ENCODE data around the gene ATP2B1.
"Not testable (repeated sequence)": the region's sequence is repeated elsewhere in the genome, so short reads cannot be mapped to it uniquely, and the experiment has no call there.

The ATP2B1 gene

DNA sequence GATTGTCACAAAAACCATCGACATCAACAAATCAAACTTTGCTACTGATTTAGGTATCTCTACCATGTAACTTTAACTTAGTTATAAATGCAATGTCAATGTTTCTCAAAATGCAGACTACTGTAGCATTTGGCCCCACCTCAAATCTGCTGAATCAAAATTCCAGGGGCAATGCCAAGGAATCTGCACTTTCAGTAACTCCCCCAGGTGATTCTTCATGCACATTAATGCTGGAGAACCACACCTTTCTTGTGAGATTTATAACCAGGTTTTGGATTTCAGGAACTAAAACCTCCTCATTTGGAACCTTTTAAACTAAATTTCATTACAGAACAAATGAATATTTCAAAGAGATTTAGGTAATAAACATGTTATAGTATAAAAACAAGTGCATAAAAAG, 4.9 kb downstream of the ATP2B1 start:
- no peaks in the 10 kb centered on the region for H3K9me3 Mint-ChIP-seq
- peaks cover 4% of the 10 kb centered on the region for H3K36me3 Mint-ChIP-seq
- H3K27ac Mint-ChIP-seq = no peak overlapping the region
- peaks cover 72% of the 10 kb centered on the region for H3K4me1 Mint-ChIP-seq
- no peaks in the 10 kb centered on the region for H3K27me3 Mint-ChIP-seq
- H3K4me3 Mint-ChIP-seq = no peak overlapping the region

DNA sequence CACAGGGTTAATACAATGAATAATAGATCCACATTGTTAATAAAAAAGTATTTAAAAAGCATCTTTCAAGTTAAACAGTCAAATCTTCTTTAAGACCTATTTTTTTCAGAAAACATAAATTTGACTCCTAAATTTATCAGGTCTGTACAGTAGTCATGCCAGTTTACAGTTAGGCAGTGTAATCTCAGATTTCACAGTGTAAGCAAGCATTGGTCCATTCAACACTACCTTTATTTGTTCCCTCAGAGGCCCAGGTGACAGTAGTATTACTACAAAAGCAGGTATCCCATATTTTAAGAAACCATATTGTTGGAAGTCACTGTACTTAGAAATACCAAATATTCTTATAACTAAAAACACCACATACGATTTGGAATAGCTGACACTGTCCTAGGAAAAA, 6.1 kb downstream of the ATP2B1 start:
- peaks cover 7% of the 10 kb centered on the region for H3K36me3 Mint-ChIP-seq
- no peaks in the 10 kb centered on the region for H3K27me3 Mint-ChIP-seq
- no peaks in the 10 kb centered on the region for H3K9me3 Mint-ChIP-seq
- H3K4me3 Mint-ChIP-seq = no peak overlapping the region
- H3K27ac Mint-ChIP-seq = no peak overlapping the region
- H3K4me1 Mint-ChIP-seq = peaks cover 84% of the 10 kb centered on the region

DNA sequence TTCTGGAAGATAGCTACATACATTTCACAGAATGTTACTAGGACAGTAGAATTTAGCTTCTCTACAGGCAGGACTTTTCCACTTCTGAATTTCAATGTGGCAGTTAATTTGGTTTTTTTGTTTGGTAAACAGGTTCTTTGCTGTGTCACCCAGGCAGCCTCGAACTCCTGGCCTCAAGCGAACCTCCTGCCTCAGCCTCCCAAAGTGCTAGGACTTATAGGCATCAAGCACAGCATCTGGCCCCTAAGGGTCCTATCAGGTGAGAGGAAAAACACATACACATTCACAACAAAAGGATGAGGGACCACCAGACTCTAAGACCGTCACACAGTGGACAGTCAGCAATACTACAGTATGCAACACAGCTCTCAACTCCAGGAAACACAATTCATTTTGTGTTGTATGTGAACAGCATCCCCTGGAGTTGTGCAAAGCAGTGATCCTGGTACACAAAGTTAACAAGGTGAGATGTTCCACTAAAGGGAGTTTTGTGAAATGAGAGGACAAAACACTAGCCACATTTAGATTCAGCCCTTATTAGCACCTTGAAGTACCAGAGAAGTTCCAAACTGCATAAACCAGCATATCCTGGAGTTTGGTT, 6.9 kb downstream of the ATP2B1 start:
- Mint-ChIP-seq H3K9me3 (no peaks in the 10 kb centered on the region), H3K36me3 (peaks cover 7% of the 10 kb centered on the region), H3K4me3 (no peak overlapping the region), H3K27me3 (no peaks in the 10 kb centered on the region), H3K4me1 (peaks cover 87% of the 10 kb centered on the region), H3K27ac (no peak overlapping the region)

DNA sequence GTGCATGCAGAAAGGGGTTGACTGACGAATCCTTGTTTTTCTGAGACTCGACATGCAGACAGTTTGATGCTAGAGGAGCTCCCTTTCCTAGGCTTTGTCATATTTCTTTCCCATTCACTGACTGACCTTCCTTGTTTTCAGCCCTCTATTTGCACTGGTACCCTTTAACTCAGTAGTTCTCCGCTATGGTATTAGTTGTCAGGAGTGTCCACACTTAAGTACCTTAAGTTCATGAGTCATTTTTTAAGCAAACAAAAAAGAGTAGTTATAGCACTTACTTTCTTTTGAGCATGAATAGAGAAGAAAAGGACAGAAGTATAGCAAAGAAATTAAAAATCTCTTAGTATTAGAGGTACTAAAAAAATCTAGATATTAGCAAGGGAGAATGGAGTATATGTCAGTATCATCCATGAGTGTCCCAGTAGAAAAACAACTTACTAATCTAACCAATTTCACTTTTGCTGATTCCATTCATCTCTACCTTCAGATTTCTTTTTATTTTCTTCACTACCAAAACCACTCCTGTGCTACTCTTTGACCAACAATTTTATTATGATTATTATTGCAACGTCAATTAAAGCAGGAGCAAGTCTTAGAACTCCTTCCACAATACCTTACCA, 8.3 kb downstream of the ATP2B1 start:
- Mint-ChIP-seq H3K36me3 (peaks cover 7% of the 10 kb centered on the region), H3K27me3 (no peaks in the 10 kb centered on the region), H3K4me3 (no peak overlapping the region), H3K4me1 (peaks cover 84% of the 10 kb centered on the region), H3K27ac (no peak overlapping the region), H3K9me3 (no peaks in the 10 kb centered on the region)

DNA sequence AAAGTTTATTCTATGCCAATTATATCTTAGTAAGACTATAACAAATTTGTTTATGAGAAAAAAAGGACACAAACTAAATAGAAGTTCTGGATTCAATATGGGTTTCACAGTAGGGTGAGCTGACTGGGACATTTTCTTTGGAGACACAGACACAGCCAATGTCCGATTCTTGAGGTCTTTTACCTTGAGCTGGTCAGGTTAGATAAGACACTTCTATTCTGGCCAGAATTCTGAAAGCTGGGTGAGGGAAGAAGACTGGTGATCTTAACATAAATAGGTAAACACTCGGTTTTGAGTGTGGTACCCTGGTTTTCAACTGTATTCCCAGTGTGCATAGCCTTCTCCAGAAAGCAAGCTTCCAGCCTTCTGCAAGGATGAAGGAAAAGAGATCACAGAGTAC, 10.0 kb downstream of the ATP2B1 start:
- Mint-ChIP-seq H3K4me3 (no peak overlapping the region), H3K27ac (no peak overlapping the region)

DNA sequence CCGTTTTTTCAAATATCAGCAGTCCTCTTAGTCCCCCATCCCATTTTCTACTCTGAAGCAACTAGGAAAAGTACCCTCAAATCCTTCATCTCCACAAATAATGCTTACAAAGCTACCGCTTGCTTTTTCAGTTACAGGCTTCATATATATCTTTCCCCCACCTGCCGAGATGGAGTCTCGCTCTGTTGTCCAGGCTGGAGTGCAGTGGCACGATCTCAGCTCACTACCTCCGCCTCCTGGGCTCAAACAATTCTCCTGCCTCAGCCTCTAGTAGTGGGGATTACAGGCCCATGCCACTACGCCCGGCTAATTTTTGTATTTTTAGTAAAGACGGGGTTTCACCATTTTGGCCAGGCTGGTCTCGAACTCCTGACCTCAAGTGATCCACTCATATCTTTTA, 10.9 kb downstream of the ATP2B1 start:
- H3K27me3 Mint-ChIP-seq, H3K9me3 Mint-ChIP-seq, H3K36me3 Mint-ChIP-seq, H3K4me3 Mint-ChIP-seq, H3K27ac Mint-ChIP-seq: not testable (repeated sequence)
- H3K4me1 Mint-ChIP-seq = peaks cover 84% of the 10 kb centered on the region

More for the DNA sequence above, 10.0 kb downstream of the ATP2B1 start:
- no peaks in the 10 kb centered on the region for H3K27me3 Mint-ChIP-seq
- peaks cover 7% of the 10 kb centered on the region for H3K36me3 Mint-ChIP-seq
- peaks cover 81% of the 10 kb centered on the region for H3K4me1 Mint-ChIP-seq
- H3K9me3 Mint-ChIP-seq = no peaks in the 10 kb centered on the region

DNA sequence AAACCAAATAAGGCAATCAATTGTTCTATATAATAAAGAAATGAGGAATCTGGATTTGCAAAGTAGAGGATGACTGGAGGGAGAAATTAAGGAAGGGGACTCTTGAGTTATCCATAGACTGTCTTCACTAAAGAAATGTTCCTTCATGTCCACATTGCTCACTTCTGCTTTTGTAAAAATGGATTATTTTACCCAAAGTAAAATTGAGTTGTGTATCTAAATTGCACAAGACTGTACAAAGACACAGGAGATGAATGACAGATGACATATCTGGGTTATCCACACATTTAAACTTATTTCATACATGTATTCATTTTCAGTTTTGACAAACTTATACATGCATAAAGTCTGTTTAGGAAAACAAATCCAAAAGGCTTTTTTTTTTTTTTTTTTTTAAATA, 11.3 kb downstream of the ATP2B1 start:
- H3K4me1 Mint-ChIP-seq = peaks cover 84% of the 10 kb centered on the region
- no peak overlapping the region for H3K4me3 Mint-ChIP-seq

DNA sequence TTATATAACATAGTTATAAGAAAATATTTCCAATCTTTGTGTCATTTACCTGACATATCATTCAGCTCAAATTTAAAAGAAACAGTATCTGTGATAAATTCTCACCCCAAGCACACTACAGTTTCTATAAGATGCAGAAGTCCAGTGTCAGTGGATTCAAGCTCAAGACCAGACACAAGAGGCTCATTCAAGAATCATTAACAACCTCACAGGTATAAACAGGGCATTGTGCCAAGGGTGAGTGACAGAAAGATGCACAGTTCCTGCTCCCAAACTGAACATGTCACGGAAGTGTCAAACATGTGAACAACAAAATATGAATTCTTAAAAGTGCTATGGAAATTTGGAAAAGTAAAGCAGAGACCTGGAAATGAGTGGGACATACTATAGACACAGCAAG, 12.8 kb downstream of the ATP2B1 start:
- no peaks in the 10 kb centered on the region for H3K27me3 Mint-ChIP-seq
- peaks cover 84% of the 10 kb centered on the region for H3K4me1 Mint-ChIP-seq
- H3K4me3 Mint-ChIP-seq = peak overlapping the region; percentile 3
- no peak overlapping the region for H3K27ac Mint-ChIP-seq
- H3K9me3 Mint-ChIP-seq = no peaks in the 10 kb centered on the region
- peaks cover 7% of the 10 kb centered on the region for H3K36me3 Mint-ChIP-seq

More for the DNA sequence above, 11.3 kb downstream of the ATP2B1 start:
- Mint-ChIP-seq H3K27ac (peak overlapping the region; percentile 26), H3K27me3 (no peaks in the 10 kb centered on the region), H3K9me3 (no peaks in the 10 kb centered on the region), H3K36me3 (peaks cover 7% of the 10 kb centered on the region)

DNA sequence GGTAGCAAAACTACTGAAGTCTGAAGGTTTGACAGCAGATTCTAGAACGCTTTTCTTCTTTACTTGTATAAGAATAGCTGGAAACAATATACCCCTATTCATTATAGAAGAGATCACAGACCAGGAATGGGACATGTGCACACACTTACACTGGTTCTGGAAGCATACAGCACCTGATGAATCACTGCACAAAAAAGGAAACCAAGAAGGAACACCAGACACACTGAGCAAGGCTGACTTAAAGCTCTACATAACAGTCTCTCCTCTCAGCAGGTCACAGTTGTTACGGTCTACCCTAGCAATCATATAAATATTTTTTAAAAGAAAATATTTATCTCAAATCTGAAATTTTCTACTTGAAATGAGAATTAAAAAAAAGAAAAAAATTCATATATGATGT, 13.5 kb downstream of the ATP2B1 start:
- Mint-ChIP-seq H3K4me1 (peaks cover 84% of the 10 kb centered on the region), H3K9me3 (no peaks in the 10 kb centered on the region), H3K4me3 (no peak overlapping the region), H3K27me3 (no peaks in the 10 kb centered on the region), H3K27ac (no peak overlapping the region), H3K36me3 (peaks cover 5% of the 10 kb centered on the region)

DNA sequence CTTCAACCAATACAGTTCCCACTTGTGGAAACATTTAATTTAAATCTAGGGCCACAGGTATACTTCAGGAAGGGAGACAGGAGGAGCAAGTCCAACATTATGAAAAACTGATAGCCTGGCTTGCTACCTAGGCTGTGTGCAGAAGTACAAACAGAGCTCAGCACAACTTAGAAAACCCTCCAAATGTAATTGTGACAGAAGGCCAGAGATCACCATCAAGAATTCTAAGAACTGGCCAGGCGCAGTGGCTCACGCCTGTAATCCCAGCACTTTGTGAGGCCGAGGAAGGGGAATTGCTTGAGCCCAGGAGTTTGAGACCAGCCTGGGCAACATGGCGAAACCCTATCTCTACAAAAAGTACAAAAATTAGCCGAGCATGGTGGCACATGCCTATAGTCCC, 14.1 kb downstream of the ATP2B1 start:
- H3K4me1 Mint-ChIP-seq = peaks cover 85% of the 10 kb centered on the region
- H3K27ac Mint-ChIP-seq = no peak overlapping the region
- no peaks in the 10 kb centered on the region for H3K9me3 Mint-ChIP-seq
- no peak overlapping the region for H3K4me3 Mint-ChIP-seq
- H3K27me3 Mint-ChIP-seq = no peaks in the 10 kb centered on the region
- peaks cover 5% of the 10 kb centered on the region for H3K36me3 Mint-ChIP-seq

DNA sequence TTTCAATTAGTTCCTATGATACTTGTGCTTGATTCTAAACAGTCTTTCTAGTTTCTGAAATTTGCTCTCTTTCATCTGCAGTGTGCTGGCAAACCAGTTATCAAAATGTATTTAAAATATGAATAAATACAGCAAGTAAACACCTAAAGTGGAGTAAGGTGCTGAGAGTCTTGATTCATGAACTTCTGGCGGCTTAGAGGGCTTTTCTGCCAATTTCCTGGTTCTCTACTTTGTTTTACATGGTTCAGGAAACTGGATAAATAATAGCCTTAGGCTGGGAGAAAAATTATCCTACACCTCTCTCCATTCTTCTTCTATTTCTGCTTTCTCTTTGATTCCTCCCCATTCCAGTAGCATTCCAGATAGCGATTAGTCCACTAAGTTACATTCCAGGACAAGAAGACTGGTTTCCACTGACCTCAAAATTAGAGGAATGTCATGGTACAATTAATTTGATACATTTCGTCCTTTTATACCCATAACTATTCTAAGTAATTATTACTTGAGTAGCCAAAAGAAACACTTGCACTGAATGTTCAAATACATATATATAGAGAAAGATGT, 14.9 kb downstream of the ATP2B1 start:
- no peaks in the 10 kb centered on the region for H3K9me3 Mint-ChIP-seq
- peaks cover 3% of the 10 kb centered on the region for H3K36me3 Mint-ChIP-seq
- no peak overlapping the region for H3K27ac Mint-ChIP-seq
- H3K27me3 Mint-ChIP-seq = no peaks in the 10 kb centered on the region
- H3K4me1 Mint-ChIP-seq = peaks cover 84% of the 10 kb centered on the region
- H3K4me3 Mint-ChIP-seq = no peak overlapping the region

DNA sequence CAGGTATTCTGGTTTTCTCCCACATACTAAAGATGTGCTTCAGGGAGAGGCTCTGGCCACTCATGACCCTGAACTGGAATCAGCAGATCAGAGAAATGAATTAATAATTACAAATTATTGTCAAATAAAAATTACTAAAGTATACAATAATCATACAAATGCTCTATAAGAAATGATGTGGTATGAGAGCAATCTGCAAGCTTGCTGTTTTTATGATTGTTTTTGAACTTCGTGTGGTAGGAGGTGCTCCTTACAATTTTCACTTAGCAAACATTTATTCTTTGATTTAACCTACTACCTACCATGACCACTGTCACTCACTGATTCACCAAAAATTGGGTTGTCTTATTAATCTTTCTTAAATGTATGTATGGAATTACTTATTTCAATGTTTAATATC, 16.2 kb downstream of the ATP2B1 start:
- Mint-ChIP-seq H3K4me1 (peaks cover 76% of the 10 kb centered on the region), H3K27me3 (no peaks in the 10 kb centered on the region), H3K36me3 (no peaks in the 10 kb centered on the region), H3K4me3 (no peak overlapping the region), H3K27ac (no peak overlapping the region), H3K9me3 (no peaks in the 10 kb centered on the region)

DNA sequence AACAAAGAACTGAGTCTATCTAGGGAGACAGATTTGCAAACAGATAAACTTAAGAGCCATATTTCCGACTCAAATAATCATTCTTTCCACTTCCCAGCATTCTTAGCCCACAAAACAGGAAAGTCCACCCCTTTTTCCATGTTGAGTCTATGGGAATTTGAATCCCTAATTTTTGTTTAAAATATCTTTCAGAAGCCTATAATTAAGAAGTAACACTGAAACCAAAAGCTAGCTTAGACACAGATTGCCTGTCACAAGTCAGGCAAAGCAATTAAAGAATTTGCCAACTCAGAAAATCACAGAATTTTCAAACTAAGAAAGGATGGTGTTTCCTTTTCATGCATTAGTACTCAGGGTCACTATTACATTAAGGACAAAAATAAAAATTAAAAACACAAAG, 17.0 kb downstream of the ATP2B1 start:
- Mint-ChIP-seq H3K27ac (no peak overlapping the region), H3K4me3 (no peak overlapping the region), H3K36me3 (no peaks in the 10 kb centered on the region), H3K27me3 (no peaks in the 10 kb centered on the region), H3K9me3 (no peaks in the 10 kb centered on the region), H3K4me1 (peaks cover 70% of the 10 kb centered on the region)

DNA sequence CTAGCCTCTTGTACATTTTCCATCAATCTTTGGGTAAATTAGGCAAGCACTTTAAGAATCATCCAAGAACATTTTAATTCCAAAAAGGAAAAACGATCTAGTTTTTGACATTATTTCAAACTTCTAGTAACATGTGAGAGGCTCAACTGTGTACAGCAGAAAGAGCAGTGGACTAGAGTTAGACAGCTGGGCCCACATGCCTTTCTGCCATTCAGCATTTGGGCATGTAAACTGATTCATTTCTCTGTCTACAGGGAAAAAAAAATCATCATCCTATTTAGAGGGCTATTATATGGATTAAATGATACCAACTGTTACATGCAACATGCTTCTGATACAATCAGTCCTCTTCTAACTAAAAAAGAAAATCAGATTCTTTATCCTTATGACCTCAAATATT, 17.7 kb downstream of the ATP2B1 start:
- no peak overlapping the region for H3K27ac Mint-ChIP-seq
- H3K27me3 Mint-ChIP-seq = no peaks in the 10 kb centered on the region
- H3K36me3 Mint-ChIP-seq = peaks cover 3% of the 10 kb centered on the region
- H3K4me1 Mint-ChIP-seq = peaks cover 70% of the 10 kb centered on the region
- peaks cover 5% of the 10 kb centered on the region for H3K9me3 Mint-ChIP-seq
- no peak overlapping the region for H3K4me3 Mint-ChIP-seq

DNA sequence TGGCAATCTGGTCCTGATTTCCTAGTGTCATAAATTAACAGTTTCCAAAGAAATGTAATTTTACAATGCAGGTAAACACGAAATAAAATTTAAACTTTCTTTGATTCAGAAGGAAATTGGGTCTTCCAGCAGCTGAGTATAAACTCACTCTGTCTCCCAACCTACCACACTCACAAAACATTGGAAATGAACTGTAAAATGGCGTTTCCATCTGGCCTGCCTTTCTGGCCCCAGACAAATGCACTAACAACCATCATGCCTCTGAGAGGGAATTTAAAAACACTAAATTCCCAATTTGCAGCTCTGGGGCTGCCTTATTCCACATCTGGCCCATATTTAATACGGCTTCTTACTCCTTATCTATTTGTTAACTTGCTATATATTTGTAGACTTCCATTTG, 19.3 kb downstream of the ATP2B1 start:
- Mint-ChIP-seq H3K4me3 (no peak overlapping the region), H3K9me3 (peaks cover 5% of the 10 kb centered on the region), H3K36me3 (peaks cover 6% of the 10 kb centered on the region), H3K27ac (peak overlapping the region; percentile 4), H3K27me3 (no peaks in the 10 kb centered on the region), H3K4me1 (peaks cover 73% of the 10 kb centered on the region)

DNA sequence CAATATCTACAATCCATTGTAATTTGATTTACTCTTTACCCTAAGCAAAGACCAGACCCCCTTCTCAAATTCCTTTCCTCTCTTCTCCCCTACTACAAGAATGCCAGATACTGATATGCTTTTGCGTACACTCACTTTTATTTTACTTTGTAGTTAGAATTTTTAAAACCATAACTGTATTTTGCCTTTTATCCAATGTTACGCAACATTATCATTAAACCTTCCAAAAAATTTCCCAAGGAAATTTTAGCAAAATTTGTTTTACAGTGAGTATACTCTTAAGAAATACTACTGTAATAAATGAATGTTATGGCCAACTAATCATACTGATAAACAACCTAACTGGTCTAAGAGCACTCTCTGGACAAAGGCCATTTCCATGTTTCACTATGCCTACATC, 22.3 kb downstream of the ATP2B1 start:
- Mint-ChIP-seq H3K27me3 (no peaks in the 10 kb centered on the region), H3K36me3 (peaks cover 21% of the 10 kb centered on the region), H3K27ac (no peak overlapping the region), H3K4me1 (peaks cover 62% of the 10 kb centered on the region), H3K4me3 (no peak overlapping the region), H3K9me3 (peaks cover 15% of the 10 kb centered on the region)

Data from activated naive CD4-positive, alpha-beta T cell treated with anti-CD3 and anti-CD28 coated beads, Interleukin-2, amount 50 U/mL, for 24 hours (primary cell).